Esophagus muscularis mucosa (tissue), 4 donors: ENCODE data around the gene SULT2A1. TPM values are rescaled to one million over a fixed set of nuclear protein-coding genes. Genes with fewer than 3 reads are reported as not detected.

Source experiments
- DNase-seq: peaks from one replicate; pipeline ENCODE4 v3.0.0-alpha.2; 2017; ENCODE audit errors: extremely low spot score
- H3K27ac ChIP-seq, 4 donors: fragments of 200-600 bp; sonication (generic); replicated peaks in 1 of 4; 1 replicate in 3 of 4; 2 replicates in 1 of 4; pipeline ENCODE4 v1.5.1; 2016 to 2019; ENCODE audit warnings: mild to moderate bottlenecking in 1 of 4
- H3K27me3 ChIP-seq, 4 donors: fragments of 200-600 bp; sonication (generic); one replicate each; pipeline versions ENCODE4 v1.5.1 to v1.6.0; 2016 to 2019
- H3K36me3 ChIP-seq, 4 donors: fragments of 200-600 bp; sonication (generic); one replicate each; pipeline ENCODE4 v1.5.1; 2016 to 2019
- H3K4me1 ChIP-seq, 4 donors: fragments of 200-600 bp; sonication (generic); one replicate each; pipeline ENCODE4 v1.5.1; 2016 to 2019
- H3K4me3 ChIP-seq, 4 donors: fragments of 200-600 bp; sonication (generic); 1 replicate in 2 of 4; 2 replicates in 2 of 4; pipeline ENCODE4 v1.5.1; 2016 to 2019; ENCODE audit warnings: mild to moderate bottlenecking in 4 of 4, moderate library complexity in 1 of 4
- H3K9me3 ChIP-seq, 4 donors: fragments of 200-600 bp; sonication (generic); 1 replicate in 3 of 4; 2 replicates in 1 of 4; pipeline ENCODE4 v1.5.1; 2016 to 2019
- EP300 ChIP-seq: sonication (generic); formaldehyde crosslinking; IDR thresholded peaks from one replicate; pipeline ENCODE4 v1.6.1; 2017; ENCODE audit warnings: antibody characterized with exemption
- POLR2A ChIP-seq: fragments of 450-650 bp; IDR thresholded peaks from one replicate; pipeline ENCODE4 v1.6.1; 2017; ENCODE audit warnings: antibody characterized with exemption, moderate library complexity, mild to moderate bottlenecking, low read depth
- POLR2AphosphoS5 ChIP-seq, 2 donors: sonication (generic); formaldehyde crosslinking; IDR thresholded peaks; one replicate each; pipeline ENCODE4 v1.6.1; 2017; ENCODE audit warnings: antibody characterized with exemption in 2 of 2
- WGBS: methylation state at CpG from one replicate; pipeline ENCODE4 v1.1.5; 2018; 5-methylcytosine and 5-hydroxymethylcytosine counted together
- intact Hi-C: fragments of 100-400 bp; cut with DNase I; formaldehyde crosslinking; loops from one replicate; pipeline ENCODE4 v1.15.1; 2023
- total RNA-seq, 4 donors: library from RNA; depleted of rRNA; stranded (reverse); fragments of >200 nt; gene quantifications; one replicate each; pipeline versions ENCODE4 v1.1.0 to v1.2.1, GENCODE V29; 2016
- TF ChIP-seq, protein P1 (sequence below), 3 experiments: fragments of 200-600 bp in 2 of 3; fragments of 450-650 bp in 1 of 3; sonication (generic) in 2 of 3; IDR thresholded peaks; one replicate each; pipeline ENCODE4 v1.5.1; 2017 to 2019; ENCODE audit warnings: antibody characterized with exemption in 3 of 3, mild to moderate bottlenecking in 2 of 3, moderate library complexity in 1 of 3

SULT2A1 gene
- total RNA-seq, 4 donors from 2014 or later = not detected

DNA sequence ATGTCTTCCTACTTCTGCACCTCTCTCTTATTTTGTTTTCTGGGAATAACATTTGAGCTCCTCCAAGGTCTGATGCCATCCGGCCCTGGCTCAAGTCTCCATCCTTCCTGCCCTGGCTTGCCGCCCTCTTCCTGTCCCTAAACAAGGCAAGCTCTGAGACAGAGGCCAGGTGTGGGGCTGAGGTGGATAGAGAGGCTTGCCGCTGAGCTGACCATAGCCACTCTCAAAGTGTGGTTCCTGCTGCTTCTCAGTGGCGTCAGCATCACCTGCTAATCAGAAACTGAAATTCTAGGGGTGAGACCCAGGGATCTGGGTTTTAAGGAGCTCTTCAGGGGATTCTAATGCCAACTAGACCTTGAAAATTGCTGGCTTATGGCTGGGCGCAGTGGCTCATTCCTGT lies 33.1 kb downstream of the SULT2A1 start:
- TF ChIP-seq, protein P1, sequence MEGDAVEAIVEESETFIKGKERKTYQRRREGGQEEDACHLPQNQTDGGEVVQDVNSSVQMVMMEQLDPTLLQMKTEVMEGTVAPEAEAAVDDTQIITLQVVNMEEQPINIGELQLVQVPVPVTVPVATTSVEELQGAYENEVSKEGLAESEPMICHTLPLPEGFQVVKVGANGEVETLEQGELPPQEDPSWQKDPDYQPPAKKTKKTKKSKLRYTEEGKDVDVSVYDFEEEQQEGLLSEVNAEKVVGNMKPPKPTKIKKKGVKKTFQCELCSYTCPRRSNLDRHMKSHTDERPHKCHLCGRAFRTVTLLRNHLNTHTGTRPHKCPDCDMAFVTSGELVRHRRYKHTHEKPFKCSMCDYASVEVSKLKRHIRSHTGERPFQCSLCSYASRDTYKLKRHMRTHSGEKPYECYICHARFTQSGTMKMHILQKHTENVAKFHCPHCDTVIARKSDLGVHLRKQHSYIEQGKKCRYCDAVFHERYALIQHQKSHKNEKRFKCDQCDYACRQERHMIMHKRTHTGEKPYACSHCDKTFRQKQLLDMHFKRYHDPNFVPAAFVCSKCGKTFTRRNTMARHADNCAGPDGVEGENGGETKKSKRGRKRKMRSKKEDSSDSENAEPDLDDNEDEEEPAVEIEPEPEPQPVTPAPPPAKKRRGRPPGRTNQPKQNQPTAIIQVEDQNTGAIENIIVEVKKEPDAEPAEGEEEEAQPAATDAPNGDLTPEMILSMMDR (IDR thresholded peaks at IDR 0.05) = no peak
- TF ChIP-seq POLR2AphosphoS5 (IDR thresholded peaks at IDR 0.05) (no peak), EP300 (no peak), POLR2A (no peak)
- 59% methylated on average over 4 of the region's 5 CpGs for WGBS
- no peak overlapping the region for H3K27ac ChIP-seq
- no peaks in the 10 kb centered on the region for H3K9me3 ChIP-seq
- intact Hi-C loops = no loop called here
- H3K4me3 ChIP-seq = no peak overlapping the region
- no peak for DNase-seq
- peaks cover 0 to 92% (median 22%) of the 10 kb centered on the region in 4 donors for H3K27me3 ChIP-seq
- no peaks in the 10 kb centered on the region for H3K36me3 ChIP-seq
- peaks cover 0 to 4% (median 1%) of the 10 kb centered on the region in 4 donors for H3K4me1 ChIP-seq

DNA sequence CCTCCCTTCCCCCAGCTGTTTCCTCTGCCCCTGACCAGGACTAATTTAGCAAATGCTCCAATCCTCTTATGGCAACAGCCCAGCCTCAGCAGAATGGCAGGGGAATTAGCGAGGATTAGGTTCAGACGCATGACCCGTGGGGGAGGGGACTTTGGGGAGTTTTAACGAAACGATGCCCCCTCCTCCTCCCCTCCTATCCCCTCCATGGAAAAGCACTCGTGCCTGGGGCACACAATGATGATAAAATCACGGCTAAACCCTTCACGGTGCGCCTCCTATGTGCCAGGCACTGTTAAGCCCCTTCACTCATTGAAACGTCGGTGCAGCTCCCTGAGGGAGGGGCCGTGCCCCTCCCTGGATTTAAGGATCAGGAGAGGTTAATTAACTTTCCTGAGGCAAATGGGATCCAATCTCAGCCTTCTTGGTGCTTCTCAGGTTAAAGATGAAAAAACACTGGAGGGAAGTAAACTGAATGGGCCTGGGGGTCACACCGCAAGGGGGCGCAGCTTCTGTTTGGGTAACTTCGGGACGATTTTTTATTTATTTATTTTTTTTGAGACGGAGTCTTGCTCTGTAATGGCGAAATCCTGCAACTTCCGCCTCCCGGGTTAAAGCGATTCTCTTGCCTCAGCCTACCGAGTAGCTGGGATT lies 37.2 kb downstream of the SULT2A1 start:
- Histone ChIP-seq H3K4me3 (no peak overlapping the region), H3K36me3 (no peaks in the 10 kb centered on the region), H3K9me3 (no peaks in the 10 kb centered on the region), H3K27ac (no peak overlapping the region), H3K27me3 (peaks cover 0 to 78% (median 20%) of the 10 kb centered on the region in 4 donors), H3K4me1 (peaks cover 0 to 4% (median 1%) of the 10 kb centered on the region in 4 donors)
- TF ChIP-seq EP300 = no peak
- TF ChIP-seq, protein P1 (IDR thresholded peaks at IDR 0.05) = peak in 2 of 3 experiments; percentile 28 to 29
- DNase-seq = no peak
- WGBS = 7% methylated on average over 22 of the region's 22 CpGs
- intact Hi-C loops = no loop called here

DNA sequence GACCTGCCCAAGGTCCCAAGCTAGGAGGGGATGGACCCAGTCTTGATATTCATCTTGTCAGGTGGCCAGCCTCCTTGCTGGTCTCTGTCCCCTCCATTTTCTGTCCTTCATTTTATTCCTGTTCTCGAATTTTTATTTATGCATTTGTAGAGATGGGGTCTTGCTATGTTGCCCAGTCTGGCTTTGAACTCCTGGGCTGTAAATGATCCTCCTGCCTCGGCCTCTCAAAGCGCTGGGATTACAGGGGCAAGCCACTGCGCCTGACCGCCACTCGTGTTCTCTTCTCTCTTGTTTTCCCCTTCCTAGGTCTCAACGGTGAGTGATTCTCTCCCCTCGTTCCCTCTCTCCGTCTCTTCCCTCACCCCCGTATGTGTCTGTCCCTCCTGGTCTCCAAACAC lies 37.7 kb downstream of the SULT2A1 start:
- intact Hi-C loops = no loop called here
- H3K27ac ChIP-seq = no peak overlapping the region
- H3K36me3 ChIP-seq = no peaks in the 10 kb centered on the region
- DNase-seq = no peak
- no peak for TF ChIP-seq POLR2AphosphoS5 (IDR thresholded peaks at IDR 0.05)
- TF ChIP-seq EP300 = no peak
- TF ChIP-seq, protein P1 (IDR thresholded peaks at IDR 0.05) = no peak
- TF ChIP-seq POLR2A = no peak
- peaks cover 0 to 74% (median 18%) of the 10 kb centered on the region in 4 donors for H3K27me3 ChIP-seq
- 55% methylated on average over 10 of the region's 10 CpGs for WGBS
- H3K4me3 ChIP-seq = no peak overlapping the region
- peaks cover 0 to 4% (median 1%) of the 10 kb centered on the region in 4 donors for H3K4me1 ChIP-seq
- H3K9me3 ChIP-seq = no peaks in the 10 kb centered on the region

DNA sequence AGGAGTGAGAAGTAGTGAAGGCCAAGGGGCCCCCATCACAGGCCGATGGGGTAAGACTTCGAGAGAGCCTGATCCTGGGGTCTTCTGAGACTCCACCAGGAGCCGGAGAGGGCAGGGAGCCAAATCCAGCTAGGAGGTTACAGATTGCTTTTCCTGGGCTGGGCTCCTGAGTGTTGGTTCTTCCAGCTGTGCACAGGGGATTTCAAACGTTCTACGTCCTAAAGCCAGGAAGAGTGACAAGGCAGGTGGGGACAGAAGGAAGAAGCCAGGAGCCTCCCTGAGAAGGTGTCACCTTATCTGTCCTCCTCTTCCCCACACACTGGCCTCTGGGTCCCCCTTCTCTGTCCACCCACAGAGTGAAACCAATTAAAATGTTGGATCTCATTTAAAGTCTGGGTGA lies 43.2 kb downstream of the SULT2A1 start:
- Histone ChIP-seq H3K27ac (no peak overlapping the region), H3K27me3 (peaks cover 0 to 60% (median 0%) of the 10 kb centered on the region in 4 donors), H3K4me1 (no peaks in the 10 kb centered on the region), H3K4me3 (no peak overlapping the region), H3K9me3 (no peaks in the 10 kb centered on the region), H3K36me3 (no peaks in the 10 kb centered on the region)
- WGBS = 47% methylated on average over 5 of the region's 5 CpGs
- intact Hi-C loops = no loop called here
- TF ChIP-seq EP300 = no peak
- no peak for TF ChIP-seq POLR2AphosphoS5 (IDR thresholded peaks at IDR 0.05)
- TF ChIP-seq, protein P1 (IDR thresholded peaks at IDR 0.05) = no peak
- no peak for TF ChIP-seq POLR2A
- DNase-seq = no peak

DNA sequence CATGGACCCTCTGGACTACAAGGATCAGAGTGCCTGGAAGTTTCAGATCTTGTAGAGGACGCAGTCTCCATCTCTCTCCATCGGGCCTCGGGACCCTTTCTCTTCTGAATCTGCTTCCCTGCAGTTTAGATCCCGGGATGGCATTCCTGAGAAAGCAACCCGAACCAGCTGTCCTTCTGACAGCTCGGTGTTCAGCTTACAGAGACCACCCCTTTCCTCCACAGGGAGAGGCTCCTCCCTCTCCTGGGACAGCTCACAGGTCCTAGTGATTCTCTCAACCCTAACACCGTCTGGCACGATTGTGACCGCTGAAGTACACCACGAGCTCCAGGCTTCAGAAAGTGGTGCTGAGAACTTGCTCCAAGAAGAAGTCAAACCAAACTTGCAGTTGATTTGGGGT lies 46.2 kb downstream of the SULT2A1 start:
- H3K27me3 ChIP-seq = peaks cover 0 to 42% (median 0%) of the 10 kb centered on the region in 4 donors
- intact Hi-C loops = no loop called here
- no peaks in the 10 kb centered on the region for H3K4me1 ChIP-seq
- no peak overlapping the region for H3K27ac ChIP-seq
- no peaks in the 10 kb centered on the region for H3K36me3 ChIP-seq
- H3K4me3 ChIP-seq = no peak overlapping the region
- no peak for DNase-seq
- no peak for TF ChIP-seq EP300
- TF ChIP-seq POLR2AphosphoS5 (IDR thresholded peaks at IDR 0.05) = no peak
- TF ChIP-seq POLR2A = no peak
- 23% methylated on average over 9 of the region's 10 CpGs for WGBS
- H3K9me3 ChIP-seq = no peaks in the 10 kb centered on the region
